Measurements from ENCODE around the gene PVALEF.

PVALEF gene

GRCh38 chr17:81193470-81194224 lies 28.3 kb downstream of the PVALEF start:
- TF ChIP-seq, protein P1, sequence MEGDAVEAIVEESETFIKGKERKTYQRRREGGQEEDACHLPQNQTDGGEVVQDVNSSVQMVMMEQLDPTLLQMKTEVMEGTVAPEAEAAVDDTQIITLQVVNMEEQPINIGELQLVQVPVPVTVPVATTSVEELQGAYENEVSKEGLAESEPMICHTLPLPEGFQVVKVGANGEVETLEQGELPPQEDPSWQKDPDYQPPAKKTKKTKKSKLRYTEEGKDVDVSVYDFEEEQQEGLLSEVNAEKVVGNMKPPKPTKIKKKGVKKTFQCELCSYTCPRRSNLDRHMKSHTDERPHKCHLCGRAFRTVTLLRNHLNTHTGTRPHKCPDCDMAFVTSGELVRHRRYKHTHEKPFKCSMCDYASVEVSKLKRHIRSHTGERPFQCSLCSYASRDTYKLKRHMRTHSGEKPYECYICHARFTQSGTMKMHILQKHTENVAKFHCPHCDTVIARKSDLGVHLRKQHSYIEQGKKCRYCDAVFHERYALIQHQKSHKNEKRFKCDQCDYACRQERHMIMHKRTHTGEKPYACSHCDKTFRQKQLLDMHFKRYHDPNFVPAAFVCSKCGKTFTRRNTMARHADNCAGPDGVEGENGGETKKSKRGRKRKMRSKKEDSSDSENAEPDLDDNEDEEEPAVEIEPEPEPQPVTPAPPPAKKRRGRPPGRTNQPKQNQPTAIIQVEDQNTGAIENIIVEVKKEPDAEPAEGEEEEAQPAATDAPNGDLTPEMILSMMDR (conservative IDR thresholded peaks at IDR 0.05): no peak

DNA sequence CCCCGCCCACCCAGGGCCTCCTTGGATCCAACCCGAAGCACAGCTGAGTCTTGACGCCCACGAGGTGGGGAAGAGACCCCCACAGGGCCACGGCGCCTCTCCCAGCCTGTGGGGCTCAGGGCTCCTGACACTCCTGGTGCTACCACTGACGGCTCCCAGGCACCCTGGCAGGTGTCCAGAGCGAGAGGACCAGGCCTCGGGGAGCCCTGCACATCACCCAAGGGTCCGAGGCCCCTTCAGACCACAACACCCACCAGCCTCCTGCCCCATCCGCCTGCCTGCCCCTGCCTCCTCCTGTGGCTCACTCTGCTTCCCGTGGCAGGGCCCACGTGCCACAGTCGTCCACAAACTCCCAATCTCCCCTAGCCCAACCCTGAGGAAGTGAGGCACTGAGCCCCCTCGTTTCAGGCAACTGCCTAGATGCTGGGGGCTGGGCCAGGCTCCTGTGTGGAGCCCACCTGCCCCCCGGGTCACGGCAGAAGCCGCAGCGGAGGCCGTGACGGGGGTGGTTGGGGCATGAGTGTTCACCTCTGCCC lies 29.0 kb downstream of the PVALEF start:
- H3K27ac ChIP-seq: no peak overlapping the region
- TF ChIP-seq, protein P1 (conservative IDR thresholded peaks at IDR 0.05): no peak

More at GRCh38 chr17:81193470-81194224, 28.3 kb downstream of the PVALEF start:
- H3K27ac ChIP-seq: no peak overlapping the region

- TF ChIP-seq, protein P1 (conservative IDR thresholded peaks at IDR 0.05): no peak
- H3K27ac ChIP-seq: no peak overlapping the region
These were observed 29.9 kb downstream of the PVALEF start for GRCh38 chr17:81194941-81195901.

DNA sequence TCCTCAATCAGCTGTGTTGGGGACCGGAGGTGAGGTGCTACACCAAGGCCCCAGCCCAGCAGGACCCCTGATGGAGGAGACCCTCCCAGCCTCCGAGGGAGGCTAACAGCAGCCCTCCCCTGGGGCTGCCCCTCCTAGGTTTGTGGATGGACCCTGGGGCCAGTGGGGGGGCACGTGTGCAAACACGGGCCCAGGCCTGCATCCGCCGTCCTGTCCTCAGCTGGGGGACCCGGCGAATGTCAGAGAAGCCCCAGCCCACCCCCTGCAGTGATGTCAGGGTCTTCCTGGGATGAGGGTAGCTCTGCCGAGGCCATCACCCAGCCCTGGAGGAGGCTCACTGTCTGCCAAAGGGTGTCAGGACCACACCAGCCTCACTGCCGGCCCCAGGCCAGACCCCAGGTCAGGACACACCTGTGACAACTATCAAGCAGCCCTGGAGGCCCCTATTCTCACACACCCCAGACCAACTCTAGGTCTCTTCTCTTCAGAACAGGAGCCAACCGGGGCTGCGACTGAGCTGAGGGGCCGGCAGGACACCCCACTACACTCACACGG lies 30.7 kb downstream of the PVALEF start:
- TF ChIP-seq, protein P1 (conservative IDR thresholded peaks at IDR 0.05): no peak
- H3K27ac ChIP-seq: peak overlapping the region; percentile 70

- TF ChIP-seq, protein P1 (conservative IDR thresholded peaks at IDR 0.05): no peak
- H3K27ac ChIP-seq: peak overlapping the region; percentile 70
These were observed 31.4 kb downstream of the PVALEF start for GRCh38 chr17:81196505-81197408.

- TF ChIP-seq, protein P1 (conservative IDR thresholded peaks at IDR 0.05): no peak
These were observed 32.1 kb downstream of the PVALEF start for GRCh38 chr17:81197409-81197795.

More at GRCh38 chr17:81197409-81197795, 32.1 kb downstream of the PVALEF start:
- H3K27ac ChIP-seq: peak overlapping the region; percentile 70
